A375 (cell line): Measurements from ENCODE around the gene TSPEAR. TPM values are rescaled to one million over a fixed set of nuclear protein-coding genes. Genes with fewer than 3 reads are reported as not detected.

Experiments used
- total RNA-seq: library from RNA; depleted of rRNA; stranded (reverse); fragments of >200 nt; shearing (Covaris generic); gene quantifications from 2 replicates; pipeline ENCODE4 v1.2.3, GENCODE V29; 2014; rRNA removed

The TSPEAR gene
- not detected in 2 replicates for total RNA-seq

GRCh38 chr21:44711327-44712202 is at the start of gene TSPEAR:
Gene TSPEAR (minus strand): TSS chr21:44711572. CDS start chr21:44711514, 58 bp downstream.

GRCh38 chr21:44697172-44697810 is 14.1 kb downstream of the TSPEAR start, which contains the start of gene KRTAP10-12:
Gene KRTAP10-12 (plus strand): TSS chr21:44697172. CDS start chr21:44697202, 30 bp downstream.

GRCh38 chr21:44681861-44682579 is 29.4 kb downstream of the TSPEAR start, which contains the start of gene KRTAP12-1:
Gene KRTAP12-1 (minus strand): TSS chr21:44682163. CDS start chr21:44682123, 40 bp downstream.

GRCh38 chr21:44666401-44667320 is 44.7 kb downstream of the TSPEAR start, which contains the start of gene KRTAP12-2:
Gene KRTAP12-2 (minus strand): TSS chr21:44666927. CDS start chr21:44666886, 41 bp downstream.

GRCh38 chr21:44657635-44658540 is 53.5 kb downstream of the TSPEAR start, which contains the start of gene KRTAP12-3:
Gene KRTAP12-3 (plus strand): TSS chr21:44657932. CDS start chr21:44657980, 48 bp downstream.

GRCh38 chr21:44654576-44655175 is 56.7 kb downstream of the TSPEAR start, which contains the start of gene KRTAP12-4:
Gene KRTAP12-4 (minus strand): TSS chr21:44654659. CDS start chr21:44654614, 45 bp downstream.

GRCh38 chr21:44646366-44647221 is 64.8 kb downstream of the TSPEAR start, which contains the start of gene KRTAP10-11:
Gene KRTAP10-11 (plus strand): TSS chr21:44646414. CDS start chr21:44646459, 45 bp downstream.

GRCh38 chr21:44637018-44637850 is 74.1 kb downstream of the TSPEAR start, which contains the start of gene KRTAP10-10:
Gene KRTAP10-10 (plus strand): TSS chr21:44637356. CDS start chr21:44637418, 62 bp downstream.

GRCh38 chr21:44626673-44627143 is 84.7 kb downstream of the TSPEAR start, which contains the start of gene KRTAP10-9:
Gene KRTAP10-9 (plus strand): TSS chr21:44627093. CDS start chr21:44627172, 79 bp downstream.

GRCh38 chr21:44612029-44612486 is 99.3 kb downstream of the TSPEAR start, which contains the start of gene KRTAP10-8:
Gene KRTAP10-8 (plus strand): TSS chr21:44612079. CDS start chr21:44612101, 22 bp downstream.

GRCh38 chr21:44600118-44600978 is 111.0 kb downstream of the TSPEAR start, which contains the start of gene KRTAP10-7:
Gene KRTAP10-7 (plus strand): TSS chr21:44600597. CDS start chr21:44600622, 25 bp downstream.

GRCh38 chr21:44592446-44593311 is 118.7 kb downstream of the TSPEAR start, which contains the start of gene KRTAP10-6:
Gene KRTAP10-6 (minus strand): TSS chr21:44592505. CDS start chr21:44592484, 21 bp downstream.

GRCh38 chr21:44580231-44580821 is 131.0 kb downstream of the TSPEAR start, which contains the start of gene KRTAP10-5:
Gene KRTAP10-5 (minus strand): TSS chr21:44580604. CDS start chr21:44580578, 26 bp downstream.

